ENCODE results near the gene ABCC4.

The ABCC4 gene

GRCh38 chr13:95138876-95139585, 162.2 kb downstream of the ABCC4 start:
- no peak overlapping the region for H3K4me3 Mint-ChIP-seq
- no peaks in the 10 kb centered on the region for H3K9me3 Mint-ChIP-seq
- H3K27ac Mint-ChIP-seq: peak overlapping the region; percentile 14
- DNase-seq: no peak
- peaks cover 60% of the 10 kb centered on the region for H3K36me3 Mint-ChIP-seq (ENCODE audit: low read depth)
- H3K4me1 Mint-ChIP-seq (ENCODE audit: low read depth): peaks cover 3% of the 10 kb centered on the region
- no peaks in the 10 kb centered on the region for H3K27me3 Mint-ChIP-seq

GRCh38 chr13:95137096-95137495, 164.2 kb downstream of the ABCC4 start:
- Mint-ChIP-seq H3K9me3 (no peaks in the 10 kb centered on the region), H3K27me3 (no peaks in the 10 kb centered on the region), H3K36me3 (ENCODE audit: low read depth) (peaks cover 58% of the 10 kb centered on the region), H3K4me1 (ENCODE audit: low read depth) (peaks cover 3% of the 10 kb centered on the region), H3K27ac (peak overlapping the region; percentile 48), H3K4me3 (no peak overlapping the region)
- no peak for DNase-seq

DNA sequence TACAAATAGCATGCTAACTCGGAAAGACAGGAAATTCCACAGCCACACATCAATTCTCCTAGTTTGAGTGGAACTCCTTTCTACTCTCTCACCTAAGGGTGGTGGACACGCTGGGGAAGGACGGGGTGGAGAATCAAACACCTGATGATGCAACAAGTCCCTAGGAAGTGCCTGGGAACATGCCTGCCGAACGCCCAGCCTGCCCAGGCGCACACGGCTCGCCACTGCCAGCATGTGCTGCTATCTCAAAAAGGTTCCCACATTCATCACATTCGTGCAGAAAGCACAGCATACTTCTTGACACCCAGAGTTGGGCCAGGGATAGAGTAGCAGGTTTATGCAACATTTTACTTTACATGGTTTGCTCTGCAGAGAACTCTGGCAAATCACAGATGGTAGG, 164.6 kb downstream of the ABCC4 start:
- H3K27me3 Mint-ChIP-seq: no peaks in the 10 kb centered on the region
- no peaks in the 10 kb centered on the region for H3K9me3 Mint-ChIP-seq
- peaks cover 56% of the 10 kb centered on the region for H3K36me3 Mint-ChIP-seq (ENCODE audit: low read depth)
- DNase-seq: no peak
- H3K4me3 Mint-ChIP-seq: no peak overlapping the region
- no peak overlapping the region for H3K27ac Mint-ChIP-seq
- H3K4me1 Mint-ChIP-seq (ENCODE audit: low read depth): peaks cover 3% of the 10 kb centered on the region

- Mint-ChIP-seq H3K36me3 (ENCODE audit: low read depth) (peaks cover 41% of the 10 kb centered on the region), H3K4me1 (ENCODE audit: low read depth) (peaks cover 3% of the 10 kb centered on the region), H3K27me3 (no peaks in the 10 kb centered on the region), H3K4me3 (no peak overlapping the region), H3K27ac (no peak overlapping the region), H3K9me3 (no peaks in the 10 kb centered on the region)
- DNase-seq: no peak
These were observed 167.8 kb downstream of the ABCC4 start for GRCh38 chr13:95133498-95133897.

DNA sequence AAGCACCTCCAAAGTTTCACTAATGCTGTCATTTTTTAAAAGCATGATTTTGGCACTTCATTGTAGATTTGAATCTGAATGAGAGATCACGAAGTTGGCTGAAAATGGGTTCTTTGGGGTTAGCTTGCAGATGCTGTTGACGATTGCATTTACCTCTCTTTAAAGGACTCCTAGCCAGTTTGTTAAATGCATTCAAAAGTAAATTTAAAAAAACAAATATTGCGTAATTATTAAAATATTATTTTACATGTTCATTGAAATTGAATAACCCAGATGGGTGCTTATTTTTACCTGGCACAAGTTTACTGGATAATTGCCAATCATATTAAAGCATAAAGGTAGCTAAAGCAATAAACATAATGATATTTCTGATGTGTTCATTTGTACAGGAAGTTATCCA, 172.2 kb downstream of the ABCC4 start:
- Mint-ChIP-seq H3K27me3 (no peaks in the 10 kb centered on the region), H3K4me1 (ENCODE audit: low read depth) (no peaks in the 10 kb centered on the region), H3K9me3 (no peaks in the 10 kb centered on the region), H3K36me3 (ENCODE audit: low read depth) (peaks cover 42% of the 10 kb centered on the region), H3K27ac (no peak overlapping the region), H3K4me3 (no peak overlapping the region)
- no peak for DNase-seq

DNA sequence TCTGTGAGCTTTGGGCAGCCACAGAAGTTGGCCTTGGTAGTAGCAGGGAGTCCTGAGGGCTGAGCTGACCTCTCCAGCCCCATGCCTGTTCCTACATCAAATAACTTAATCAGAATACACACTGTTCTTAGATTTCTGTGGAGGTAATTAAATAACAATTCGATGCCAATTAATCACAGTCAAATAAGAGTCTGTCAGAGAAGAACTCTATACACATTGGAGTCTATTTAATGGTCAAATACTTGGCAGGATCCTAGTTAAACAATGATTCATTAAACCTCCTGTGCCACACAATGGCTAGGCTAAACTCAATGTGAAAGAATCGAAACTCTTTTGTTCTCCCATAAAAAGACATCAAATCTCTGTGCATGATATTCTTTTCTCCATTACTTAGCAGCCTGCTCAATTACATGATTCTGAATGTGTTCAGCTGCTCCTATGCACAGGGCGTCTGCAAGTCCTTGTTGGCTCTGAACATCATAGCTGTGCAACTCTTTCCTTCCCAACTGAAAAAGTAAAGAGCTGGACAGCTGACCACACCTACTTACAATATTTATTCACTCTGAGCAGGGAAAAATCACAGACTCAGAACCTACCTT, 173.1 kb downstream of the ABCC4 start:
- Mint-ChIP-seq H3K36me3 (ENCODE audit: low read depth) (peaks cover 45% of the 10 kb centered on the region), H3K4me1 (ENCODE audit: low read depth) (peaks cover under 1% of the 10 kb centered on the region), H3K27me3 (no peaks in the 10 kb centered on the region), H3K4me3 (no peak overlapping the region), H3K9me3 (no peaks in the 10 kb centered on the region), H3K27ac (no peak overlapping the region)
- DNase-seq: no peak

- H3K36me3 Mint-ChIP-seq (ENCODE audit: low read depth): peaks cover 55% of the 10 kb centered on the region
- no peak overlapping the region for H3K27ac Mint-ChIP-seq
- H3K27me3 Mint-ChIP-seq: no peaks in the 10 kb centered on the region
- no peak for DNase-seq
- peaks cover 10% of the 10 kb centered on the region for H3K4me1 Mint-ChIP-seq (ENCODE audit: low read depth)
- H3K9me3 Mint-ChIP-seq: no peaks in the 10 kb centered on the region
- H3K4me3 Mint-ChIP-seq: no peak overlapping the region
These were observed 176.3 kb downstream of the ABCC4 start for GRCh38 chr13:95124959-95125358.

GRCh38 chr13:95123726-95124125, 177.5 kb downstream of the ABCC4 start:
- no peak for DNase-seq
- no peak overlapping the region for H3K27ac Mint-ChIP-seq
- H3K27me3 Mint-ChIP-seq: no peaks in the 10 kb centered on the region
- peaks cover 10% of the 10 kb centered on the region for H3K4me1 Mint-ChIP-seq (ENCODE audit: low read depth)
- no peak overlapping the region for H3K4me3 Mint-ChIP-seq
- H3K36me3 Mint-ChIP-seq (ENCODE audit: low read depth): peaks cover 61% of the 10 kb centered on the region
- H3K9me3 Mint-ChIP-seq: no peaks in the 10 kb centered on the region

DNA sequence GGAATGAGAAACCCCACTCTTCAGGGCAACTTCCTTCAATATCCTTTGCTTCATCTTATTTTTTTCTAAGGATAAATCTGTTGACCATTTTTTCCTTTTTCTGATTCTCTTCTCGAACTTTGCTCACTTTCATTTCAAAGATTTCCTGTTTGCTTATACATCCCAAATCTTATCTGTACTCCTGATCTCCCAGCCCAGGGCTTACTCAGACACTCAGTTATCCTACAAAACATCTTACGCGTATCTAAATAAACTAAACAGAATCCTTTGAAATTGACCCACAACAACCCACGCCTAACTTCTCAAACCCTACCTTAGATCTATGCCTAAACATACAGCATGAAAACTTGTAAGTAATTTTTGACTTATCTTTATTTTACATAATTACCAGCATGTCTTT, 179.2 kb downstream of the ABCC4 start:
- Mint-ChIP-seq H3K4me3 (no peak overlapping the region), H3K36me3 (ENCODE audit: low read depth) (peaks cover 59% of the 10 kb centered on the region), H3K9me3 (no peaks in the 10 kb centered on the region), H3K4me1 (ENCODE audit: low read depth) (peaks cover 10% of the 10 kb centered on the region), H3K27ac (no peak overlapping the region), H3K27me3 (no peaks in the 10 kb centered on the region)
- no peak for DNase-seq

- no peak overlapping the region for H3K4me3 Mint-ChIP-seq
These were observed 179.7 kb downstream of the ABCC4 start for GRCh38 chr13:95121516-95121915.

GRCh38 chr13:95120650-95121049, 180.6 kb downstream of the ABCC4 start:
- Mint-ChIP-seq H3K9me3 (no peaks in the 10 kb centered on the region), H3K36me3 (ENCODE audit: low read depth) (peaks cover 68% of the 10 kb centered on the region), H3K27ac (no peak overlapping the region), H3K4me1 (ENCODE audit: low read depth) (peaks cover 10% of the 10 kb centered on the region), H3K4me3 (no peak overlapping the region), H3K27me3 (no peaks in the 10 kb centered on the region)
- DNase-seq: no peak

More at GRCh38 chr13:95121516-95121915, 179.7 kb downstream of the ABCC4 start:
- H3K27me3 Mint-ChIP-seq: no peaks in the 10 kb centered on the region
- H3K4me1 Mint-ChIP-seq (ENCODE audit: low read depth): peaks cover 10% of the 10 kb centered on the region
- H3K36me3 Mint-ChIP-seq (ENCODE audit: low read depth): peaks cover 64% of the 10 kb centered on the region
- no peak overlapping the region for H3K27ac Mint-ChIP-seq
- no peaks in the 10 kb centered on the region for H3K9me3 Mint-ChIP-seq
- no peak for DNase-seq

- no peaks in the 10 kb centered on the region for H3K9me3 Mint-ChIP-seq
- DNase-seq: no peak
- H3K36me3 Mint-ChIP-seq (ENCODE audit: low read depth): peaks cover 78% of the 10 kb centered on the region
- H3K4me3 Mint-ChIP-seq: no peak overlapping the region
- no peak overlapping the region for H3K27ac Mint-ChIP-seq
- H3K4me1 Mint-ChIP-seq (ENCODE audit: low read depth): peaks cover 10% of the 10 kb centered on the region
- no peaks in the 10 kb centered on the region for H3K27me3 Mint-ChIP-seq
These were observed 182.5 kb downstream of the ABCC4 start for GRCh38 chr13:95118541-95119324.

GRCh38 chr13:95117092-95117491, 184.2 kb downstream of the ABCC4 start:
- no peak overlapping the region for H3K27ac Mint-ChIP-seq

GRCh38 chr13:95115525-95115924, 185.7 kb downstream of the ABCC4 start:
- H3K9me3 Mint-ChIP-seq: no peaks in the 10 kb centered on the region
- no peak overlapping the region for H3K4me3 Mint-ChIP-seq
- no peaks in the 10 kb centered on the region for H3K4me1 Mint-ChIP-seq (ENCODE audit: low read depth)
- H3K27ac Mint-ChIP-seq: no peak overlapping the region
- H3K27me3 Mint-ChIP-seq: no peaks in the 10 kb centered on the region
- DNase-seq: no peak
- peaks cover 72% of the 10 kb centered on the region for H3K36me3 Mint-ChIP-seq (ENCODE audit: low read depth)

More at GRCh38 chr13:95117092-95117491, 184.2 kb downstream of the ABCC4 start:
- H3K4me3 Mint-ChIP-seq: no peak overlapping the region
- peaks cover 2% of the 10 kb centered on the region for H3K4me1 Mint-ChIP-seq (ENCODE audit: low read depth)
- no peaks in the 10 kb centered on the region for H3K27me3 Mint-ChIP-seq
- peaks cover 78% of the 10 kb centered on the region for H3K36me3 Mint-ChIP-seq (ENCODE audit: low read depth)
- no peak for DNase-seq
- H3K9me3 Mint-ChIP-seq: no peaks in the 10 kb centered on the region

GRCh38 chr13:95113601-95114000, 187.7 kb downstream of the ABCC4 start:
- no peak overlapping the region for H3K4me3 Mint-ChIP-seq
- H3K4me1 Mint-ChIP-seq (ENCODE audit: low read depth): no peaks in the 10 kb centered on the region
- no peak overlapping the region for H3K27ac Mint-ChIP-seq
- peaks cover 72% of the 10 kb centered on the region for H3K36me3 Mint-ChIP-seq (ENCODE audit: low read depth)
- H3K9me3 Mint-ChIP-seq: peaks cover 5% of the 10 kb centered on the region
- H3K27me3 Mint-ChIP-seq: no peaks in the 10 kb centered on the region
- DNase-seq: no peak
